Esophagus (tissue), 2 donors: Measurements from ENCODE around the gene DEPP1. TPM values are rescaled to one million over a fixed set of nuclear protein-coding genes. Genes with fewer than 3 reads are reported as not detected.

ENCODE experiments used
- H3K27ac ChIP-seq, 2 donors: one replicate each; pipeline ENCODE4 v1.5.1; 2013; ENCODE audit warnings: low read depth in 2 of 2, mild to moderate bottlenecking in 2 of 2, inconsistent platforms in 1 of 2, low read length in 1 of 2, moderate library complexity in 1 of 2
- H3K27me3 ChIP-seq, 2 donors: one replicate each; pipeline ENCODE4 v1.6.1; 2013; ENCODE audit warnings: low read length in 2 of 2, control low read depth in 1 of 2, mild to moderate bottlenecking in 1 of 2; ENCODE audit not compliant: insufficient read depth in 2 of 2, control insufficient read depth in 1 of 2
- H3K36me3 ChIP-seq, 2 donors: one replicate each; pipeline ENCODE4 v1.6.1; 2013; ENCODE audit warnings: low read length in 1 of 2; ENCODE audit not compliant: control insufficient read depth in 2 of 2, insufficient read depth in 2 of 2
- H3K4me1 ChIP-seq, 2 donors: one replicate each; pipeline ENCODE4 v1.6.1; 2013; ENCODE audit warnings: low read length in 1 of 2; ENCODE audit not compliant: control insufficient read depth in 2 of 2, insufficient read depth in 2 of 2
- H3K4me3 ChIP-seq, 2 donors: one replicate each; pipeline ENCODE4 v1.5.1; 2013; ENCODE audit warnings: low read length in 2 of 2, mild to moderate bottlenecking in 2 of 2, low read depth in 1 of 2, moderate library complexity in 1 of 2
- H3K9me3 ChIP-seq, 2 donors: one replicate each; pipeline ENCODE4 v1.6.1; 2013; ENCODE audit warnings: mild to moderate bottlenecking in 2 of 2, low read depth in 1 of 2, low read length in 1 of 2, moderate library complexity in 1 of 2; ENCODE audit not compliant: control insufficient read depth in 2 of 2, insufficient read depth in 1 of 2
- WGBS, 2 donors: extraction: QIAGEN DNeasy Blood & Tissue Kit; methylation state at CpG; one replicate each; pipeline ENCODE4 v1.1.7; 2013; 5-methylcytosine and 5-hydroxymethylcytosine counted together
- polyA plus RNA-seq, 2 donors: library from polyadenylated mRNA; stranded (reverse); fragments of 200-250 nt; gene quantifications; one replicate each; pipeline ENCODE4 v1.2.3, GENCODE V29; 2013
- donor health status: healthy with polysubstance abuse.
- donor health status: Bipolar disorder and iron deficiency.

Gene DEPP1
- polyA plus RNA-seq, 2 donors: 7.7 to 29.0 TPM

DNA sequence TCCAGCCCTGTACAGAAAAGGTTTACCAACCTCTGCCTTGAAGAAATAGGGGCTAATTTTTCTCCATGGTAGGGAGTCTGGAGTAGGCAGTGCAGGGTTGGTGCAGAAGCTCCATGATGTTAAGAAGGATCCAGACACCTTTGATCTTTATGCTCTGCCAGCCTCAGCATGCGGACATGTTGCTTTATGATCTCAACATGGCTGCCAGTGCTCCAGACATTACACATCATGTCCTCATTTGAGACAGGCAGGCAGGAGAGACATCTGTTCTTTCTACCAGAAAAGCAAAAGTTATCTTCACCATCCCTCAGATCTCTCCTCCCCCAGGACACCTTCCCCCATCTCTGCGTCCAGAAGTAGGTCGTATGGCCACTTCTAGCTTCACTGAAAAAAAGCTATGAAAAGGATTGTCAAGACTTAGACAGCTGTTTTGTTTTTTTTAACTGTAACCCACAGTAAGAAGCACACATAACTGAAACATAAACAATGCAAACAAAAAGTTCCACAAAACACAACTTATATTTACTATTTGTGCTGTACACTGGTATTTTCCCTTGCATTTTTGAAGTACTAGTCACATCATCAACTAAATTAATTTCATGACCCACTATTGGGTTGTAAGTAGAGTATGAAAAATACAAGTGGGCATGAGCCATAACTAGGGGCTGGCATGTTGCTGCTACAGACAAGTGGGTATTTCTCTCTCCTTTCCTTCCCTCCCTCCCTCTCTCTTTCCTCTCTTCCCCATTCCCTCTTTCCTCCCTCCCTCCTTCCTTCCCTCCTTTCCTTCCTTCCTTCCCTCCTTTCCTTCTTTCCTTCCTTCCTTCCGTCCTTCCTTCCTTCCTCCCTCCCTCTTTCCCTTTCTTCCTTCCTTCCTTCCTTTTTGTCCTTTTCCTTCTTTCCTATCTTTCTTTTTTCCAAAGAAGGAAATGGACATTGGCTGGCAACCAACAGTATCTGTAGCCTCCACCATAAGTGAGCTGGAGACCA, 21.6 kb downstream of the DEPP1 start:
- H3K4me1 ChIP-seq: peaks cover 3 to 4% of the 10 kb centered on the region in 2 donors

DNA sequence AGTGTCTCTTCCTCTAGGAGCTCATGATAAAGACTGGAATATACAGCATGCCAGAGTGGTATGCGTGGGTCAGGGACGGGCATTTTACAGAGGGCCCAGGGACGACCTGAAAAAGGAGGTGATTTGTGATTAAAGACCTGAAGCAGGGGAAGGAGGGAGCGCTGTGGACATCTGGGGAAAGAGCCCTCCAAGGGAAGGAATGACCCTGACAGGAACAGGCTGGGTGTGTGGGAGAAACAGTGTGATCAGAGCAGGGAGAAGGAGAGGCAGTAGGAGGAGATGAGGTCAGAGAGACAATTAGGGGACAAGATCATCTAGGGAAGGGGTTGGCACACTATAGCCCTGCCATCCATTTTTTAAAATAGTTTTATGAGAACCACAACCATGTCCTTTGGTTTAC, 22.4 kb downstream of the DEPP1 start:
- H3K4me3 ChIP-seq: no peak overlapping the region
- peaks cover 0 to 4% of the 10 kb centered on the region in 2 donors for H3K36me3 ChIP-seq
- H3K27me3 ChIP-seq: no peaks in the 10 kb centered on the region
- H3K4me1 ChIP-seq: peaks cover 2 to 3% of the 10 kb centered on the region in 2 donors
- 98% methylated on average over 4 of the region's 4 CpGs for WGBS, 2 donors
- H3K9me3 ChIP-seq: no peaks in the 10 kb centered on the region
- H3K27ac ChIP-seq: no peak overlapping the region

More for the DNA sequence above, 21.6 kb downstream of the DEPP1 start:
- Histone ChIP-seq H3K36me3 (peaks cover 0 to 4% of the 10 kb centered on the region in 2 donors), H3K27ac (no peak overlapping the region), H3K27me3 (no peaks in the 10 kb centered on the region), H3K4me3 (no peak overlapping the region), H3K9me3 (no peaks in the 10 kb centered on the region)
- WGBS, 2 donors: 95 to 96% methylated on average over 4 of the region's 4 CpGs

GRCh38 chr10:44955413-44956070, 23.1 kb downstream of the DEPP1 start:
- H3K4me1 ChIP-seq: peaks cover 2 to 3% of the 10 kb centered on the region in 2 donors
- peaks cover 0 to 4% of the 10 kb centered on the region in 2 donors for H3K36me3 ChIP-seq
- no peaks in the 10 kb centered on the region for H3K9me3 ChIP-seq
- no peaks in the 10 kb centered on the region for H3K27me3 ChIP-seq
- no peak overlapping the region for H3K27ac ChIP-seq
- H3K4me3 ChIP-seq: no peak overlapping the region
- 78 to 87% methylated on average over 8 of the region's 8 CpGs for WGBS, 2 donors

GRCh38 chr10:44954962-44955361, 23.6 kb downstream of the DEPP1 start:
- no peak overlapping the region for H3K27ac ChIP-seq
- peaks cover 2 to 3% of the 10 kb centered on the region in 2 donors for H3K4me1 ChIP-seq

DNA sequence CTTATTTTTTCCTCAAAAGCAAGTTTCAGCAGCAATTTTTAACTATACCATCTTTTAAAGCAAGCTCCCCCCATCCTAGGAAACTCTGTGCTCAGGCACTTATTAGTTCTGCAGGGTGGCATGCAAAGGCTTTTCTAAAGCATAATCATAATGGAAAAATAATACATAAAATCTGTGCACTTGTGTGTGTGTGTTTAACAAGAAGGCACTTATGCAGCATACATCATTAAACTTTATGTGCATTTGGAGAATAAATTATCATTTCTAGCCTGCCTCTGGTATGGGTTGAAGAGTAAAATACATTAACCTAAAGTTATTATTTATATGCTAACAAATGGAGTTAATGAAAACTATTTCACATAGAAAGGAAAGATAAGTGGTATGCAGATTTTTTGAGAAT, 24.6 kb downstream of the DEPP1 start:
- H3K9me3 ChIP-seq: no peaks in the 10 kb centered on the region
- H3K36me3 ChIP-seq: peaks cover 0 to 4% of the 10 kb centered on the region in 2 donors
- H3K27me3 ChIP-seq: no peaks in the 10 kb centered on the region
- peaks cover 0 to 2% of the 10 kb centered on the region in 2 donors for H3K4me1 ChIP-seq
- H3K4me3 ChIP-seq: no peak overlapping the region
- no peak overlapping the region for H3K27ac ChIP-seq

More at GRCh38 chr10:44954962-44955361, 23.6 kb downstream of the DEPP1 start:
- Histone ChIP-seq H3K36me3 (peaks cover 0 to 4% of the 10 kb centered on the region in 2 donors), H3K27me3 (no peaks in the 10 kb centered on the region), H3K9me3 (no peaks in the 10 kb centered on the region), H3K4me3 (no peak overlapping the region)

DNA sequence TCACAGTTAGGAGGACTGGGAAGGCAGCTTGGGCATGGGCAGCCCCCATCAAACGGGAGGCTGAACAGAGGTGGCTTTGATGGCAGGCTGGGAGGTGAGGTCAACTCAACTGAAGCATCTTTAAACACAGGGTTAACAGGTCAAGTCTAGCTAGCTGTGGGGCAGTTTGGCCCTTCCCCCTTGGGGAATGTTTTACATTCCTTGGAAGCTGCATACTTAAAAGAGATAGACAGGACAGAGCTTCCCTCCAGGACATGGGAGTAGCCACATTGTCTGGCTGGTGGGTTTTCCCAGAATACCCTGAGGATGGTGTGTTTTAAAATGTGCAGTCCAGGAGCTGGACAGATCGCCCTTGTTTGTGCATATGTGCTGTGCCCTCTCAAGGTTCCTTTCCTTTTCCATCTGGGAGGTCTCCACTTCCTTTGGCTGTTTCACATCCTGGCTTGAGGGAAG, 25.8 kb downstream of the DEPP1 start:
- Histone ChIP-seq H3K27me3 (no peaks in the 10 kb centered on the region), H3K36me3 (peaks cover 0 to 4% of the 10 kb centered on the region in 2 donors), H3K4me3 (no peak overlapping the region), H3K9me3 (no peaks in the 10 kb centered on the region), H3K27ac (no peak overlapping the region), H3K4me1 (no peaks in the 10 kb centered on the region)
- 53 to 65% methylated on average over 2 of the region's 2 CpGs for WGBS, 2 donors

DNA sequence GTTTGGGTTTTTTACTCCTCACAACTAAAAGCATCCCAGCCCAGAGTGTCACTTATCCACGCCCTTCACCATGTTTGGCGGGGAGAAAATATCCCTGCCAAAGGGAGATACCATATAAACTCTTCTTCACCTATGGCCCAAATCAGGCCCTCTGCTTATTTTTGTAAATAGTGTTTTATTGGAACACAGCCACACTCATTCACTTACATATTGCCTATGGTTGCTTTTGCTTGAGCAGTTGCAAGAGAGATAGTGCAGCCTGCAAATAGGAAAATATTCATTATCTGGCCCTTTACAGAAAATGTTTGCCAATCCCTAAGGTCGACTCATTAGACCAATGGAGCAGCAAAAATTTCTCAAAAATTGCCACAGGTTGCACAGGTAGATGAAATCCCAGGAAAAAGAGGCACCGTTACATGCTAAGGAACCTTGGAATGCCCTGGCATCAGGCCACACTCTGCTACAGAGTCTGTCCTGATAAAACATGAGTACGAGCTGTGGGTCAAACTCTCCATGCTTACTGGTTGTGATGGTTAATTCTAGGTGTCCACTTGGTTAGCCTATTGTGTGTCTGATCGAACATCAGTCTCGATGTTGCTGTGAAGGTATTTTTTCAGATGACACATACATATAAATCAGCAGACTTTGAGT, 26.9 kb downstream of the DEPP1 start:
- 87 to 90% methylated on average over 7 of the region's 7 CpGs for WGBS, 2 donors
- no peak overlapping the region for H3K27ac ChIP-seq
- no peaks in the 10 kb centered on the region for H3K27me3 ChIP-seq
- no peaks in the 10 kb centered on the region for H3K9me3 ChIP-seq
- no peak overlapping the region for H3K4me3 ChIP-seq
- H3K4me1 ChIP-seq: no peaks in the 10 kb centered on the region
- H3K36me3 ChIP-seq: peaks cover 0 to 3% of the 10 kb centered on the region in 2 donors

GRCh38 chr10:44950326-44951225, 28.0 kb downstream of the DEPP1 start:
- WGBS, 2 donors: 92 to 94% methylated on average over 10 of the region's 10 CpGs
- no peaks in the 10 kb centered on the region for H3K9me3 ChIP-seq
- H3K27me3 ChIP-seq: no peaks in the 10 kb centered on the region
- no peak overlapping the region for H3K27ac ChIP-seq
- H3K4me1 ChIP-seq: no peaks in the 10 kb centered on the region
- no peak overlapping the region for H3K4me3 ChIP-seq
- H3K36me3 ChIP-seq: no peaks in the 10 kb centered on the region

GRCh38 chr10:44949915-44950314, 28.7 kb downstream of the DEPP1 start:
- no peaks in the 10 kb centered on the region for H3K4me1 ChIP-seq
- WGBS, 2 donors: 73 to 89% methylated on average over 3 of the region's 3 CpGs

More at GRCh38 chr10:44949915-44950314, 28.7 kb downstream of the DEPP1 start:
- Histone ChIP-seq H3K9me3 (no peaks in the 10 kb centered on the region), H3K4me3 (no peak overlapping the region), H3K27ac (no peak overlapping the region), H3K36me3 (no peaks in the 10 kb centered on the region), H3K27me3 (no peaks in the 10 kb centered on the region)
